ENCODE measurements around the gene ZNF845.
"Not testable (repeated sequence)": the region's sequence is repeated elsewhere in the genome, so short reads cannot be mapped to it uniquely, and the experiment has no call there.

ZNF845 gene

GRCh38 chr19:53311044-53311443 is 22.5 kb upstream of the ZNF845 start:
- DNase-seq (ENCODE audit: low read depth), result no peak
- H3K4me3 ChIP-seq (ENCODE audit: low read depth, low read length), result no peak overlapping the region
- no peak for TF ChIP-seq CTCF (IDR thresholded peaks at IDR 0.05; ENCODE audit: insufficient read depth, low read depth, low read length, missing control alignments)

GRCh38 chr19:53311897-53312296 is 21.7 kb upstream of the ZNF845 start:
- TF ChIP-seq CTCF (IDR thresholded peaks at IDR 0.05; ENCODE audit: insufficient read depth, low read depth, low read length, missing control alignments), result no peak
- DNase-seq (ENCODE audit: low read depth), result no peak
- no peak overlapping the region for H3K4me3 ChIP-seq (ENCODE audit: low read depth, low read length)

- no peak for DNase-seq (ENCODE audit: low read depth)
- H3K4me3 ChIP-seq (ENCODE audit: low read depth, low read length), result no peak overlapping the region
- TF ChIP-seq CTCF (IDR thresholded peaks at IDR 0.05; ENCODE audit: insufficient read depth, low read depth, low read length, missing control alignments), result no peak
Observed at GRCh38 chr19:53328967-53329366, 4.6 kb upstream of the ZNF845 start.

GRCh38 chr19:53332484-53332883 is 1.1 kb upstream of the ZNF845 start:
- H3K4me3 ChIP-seq (ENCODE audit: low read depth, low read length), result no peak overlapping the region
- DNase-seq (ENCODE audit: low read depth), result no peak
- TF ChIP-seq CTCF (IDR thresholded peaks at IDR 0.05; ENCODE audit: insufficient read depth, low read depth, low read length, missing control alignments), result no peak

GRCh38 chr19:53333066-53333462 is 485 bp upstream of the ZNF845 start:
- DNase-seq (ENCODE audit: low read depth), result peak; percentile 7
- H3K4me3 ChIP-seq (ENCODE audit: low read depth, low read length), result peak overlapping the region; percentile 89
- TF ChIP-seq CTCF (IDR thresholded peaks at IDR 0.05; ENCODE audit: insufficient read depth, low read depth, low read length, missing control alignments), result no peak

GRCh38 chr19:53344403-53344802 is 10.9 kb downstream of the ZNF845 start:
- DNase-seq (ENCODE audit: low read depth); H3K4me3 ChIP-seq (ENCODE audit: low read depth, low read length): not testable (repeated sequence)

GRCh38 chr19:53355739-53356138 is 22.2 kb downstream of the ZNF845 start:
- H3K4me3 ChIP-seq (ENCODE audit: low read depth, low read length), result no peak overlapping the region
- DNase-seq (ENCODE audit: low read depth), result no peak
- TF ChIP-seq CTCF (IDR thresholded peaks at IDR 0.05; ENCODE audit: insufficient read depth, low read depth, low read length, missing control alignments), result no peak
